GM21786 (cell line): ENCODE results near the gene TRAF3IP3.

Source experiments
- ATAC-seq: cut with Tn5 transposase; IDR thresholded peaks from one replicate; pipeline ENCODE4 v1.9.1; 2021; ENCODE audit not compliant: unreplicated experiment

Gene TRAF3IP3, protein sequence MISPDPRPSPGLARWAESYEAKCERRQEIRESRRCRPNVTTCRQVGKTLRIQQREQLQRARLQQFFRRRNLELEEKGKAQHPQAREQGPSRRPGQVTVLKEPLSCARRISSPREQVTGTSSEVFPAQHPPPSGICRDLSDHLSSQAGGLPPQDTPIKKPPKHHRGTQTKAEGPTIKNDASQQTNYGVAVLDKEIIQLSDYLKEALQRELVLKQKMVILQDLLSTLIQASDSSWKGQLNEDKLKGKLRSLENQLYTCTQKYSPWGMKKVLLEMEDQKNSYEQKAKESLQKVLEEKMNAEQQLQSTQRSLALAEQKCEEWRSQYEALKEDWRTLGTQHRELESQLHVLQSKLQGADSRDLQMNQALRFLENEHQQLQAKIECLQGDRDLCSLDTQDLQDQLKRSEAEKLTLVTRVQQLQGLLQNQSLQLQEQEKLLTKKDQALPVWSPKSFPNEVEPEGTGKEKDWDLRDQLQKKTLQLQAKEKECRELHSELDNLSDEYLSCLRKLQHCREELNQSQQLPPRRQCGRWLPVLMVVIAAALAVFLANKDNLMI

DNA sequence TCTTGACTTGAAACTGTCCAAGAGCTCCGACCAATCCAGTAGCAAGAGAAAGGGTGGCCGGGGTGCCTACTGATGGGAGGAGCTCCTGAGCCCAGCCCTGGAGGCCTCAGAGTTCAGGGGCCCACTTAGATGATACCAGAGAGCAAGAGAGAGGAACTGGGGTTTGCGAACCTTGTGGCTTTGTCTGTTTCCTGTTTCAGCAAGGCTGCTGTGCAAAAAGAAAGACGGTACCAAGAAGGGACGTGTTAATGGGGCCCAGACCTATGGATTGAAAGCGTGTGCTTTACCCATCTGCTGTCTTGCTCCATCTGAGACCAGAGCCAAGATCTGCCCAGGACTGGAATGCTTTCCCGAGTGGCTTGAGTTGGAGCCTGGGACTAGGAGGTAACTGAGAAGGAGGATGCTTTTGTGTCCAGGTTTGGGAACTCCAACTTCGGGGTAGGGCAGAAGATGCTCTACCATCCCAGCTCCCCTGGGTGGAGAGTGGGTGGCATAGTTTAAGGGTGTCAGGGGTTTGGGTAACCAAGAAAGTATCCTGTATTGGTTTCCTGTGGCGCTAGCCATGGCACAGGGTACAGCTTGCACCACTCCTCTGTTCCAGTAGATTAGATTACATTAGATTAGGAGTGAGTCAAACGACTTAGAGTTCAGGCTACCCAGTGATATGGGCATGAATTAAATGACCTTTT, at the start of gene TRAF3IP3:
Gene TRAF3IP3 (plus strand): TSS at position 128 of the 689 bp plus-strand sequence. CDS start 3,987 bp downstream, outside the sequence.
- peak; percentile 65 for ATAC-seq

DNA sequence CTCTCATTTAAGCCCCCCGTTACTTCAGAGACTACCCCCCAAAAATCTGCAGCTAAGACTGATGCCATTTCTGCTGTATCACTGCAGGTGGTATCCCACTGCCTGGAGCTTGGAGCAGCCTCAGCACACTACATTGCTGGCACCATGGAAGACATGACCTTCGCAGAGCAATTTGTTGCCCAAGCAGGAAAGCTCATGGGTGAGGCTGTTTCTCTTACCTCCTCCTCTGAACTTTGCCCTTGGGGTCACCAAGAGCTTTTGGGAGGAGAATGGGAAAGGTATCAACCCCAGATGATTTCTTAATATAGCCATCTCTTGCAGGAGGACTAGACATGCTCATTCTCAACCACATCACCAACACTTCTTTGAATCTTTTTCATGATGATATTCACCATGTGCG, 49.2 kb upstream of the TRAF3IP3 start:
- ATAC-seq, result no peak

DNA sequence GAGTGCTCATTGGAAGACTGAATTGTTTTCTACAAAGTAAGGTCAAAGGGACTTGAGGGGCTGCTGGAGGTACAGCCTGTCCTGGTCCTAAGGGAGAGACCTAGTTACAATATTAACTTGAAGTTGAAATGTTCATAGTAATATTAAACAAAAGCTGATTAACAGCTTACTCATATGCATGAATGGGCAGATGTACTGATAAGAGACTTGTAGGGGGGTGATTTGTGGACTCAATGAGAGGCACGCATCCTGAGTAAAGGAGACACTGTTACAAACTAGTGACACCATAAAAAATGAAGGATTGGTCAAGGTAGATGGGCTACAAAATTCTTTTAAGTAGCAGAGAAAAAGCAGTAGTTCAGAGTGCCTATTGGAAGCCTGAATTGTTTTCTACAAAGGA, 48.5 kb upstream of the TRAF3IP3 start:
- ATAC-seq, result no peak

DNA sequence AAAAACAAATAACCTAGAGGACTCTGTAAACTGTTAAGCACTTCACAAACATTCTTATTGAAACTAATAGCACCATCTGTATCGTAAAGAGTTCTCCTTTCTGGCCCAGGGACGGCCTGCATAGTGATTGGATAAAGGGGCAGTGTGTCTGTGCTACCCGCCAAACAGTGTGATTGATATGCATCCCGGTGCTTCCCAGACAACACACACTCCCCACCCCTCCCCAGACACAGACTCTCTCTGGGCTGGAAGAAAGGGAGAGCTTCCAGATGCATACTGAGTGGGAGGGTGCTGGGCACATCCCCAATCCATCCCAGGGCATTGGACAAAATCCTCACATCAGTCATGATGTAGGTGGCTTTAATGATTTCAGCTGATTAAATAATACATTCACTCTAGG, 47.6 kb upstream of the TRAF3IP3 start:
- ATAC-seq, result no peak

DNA sequence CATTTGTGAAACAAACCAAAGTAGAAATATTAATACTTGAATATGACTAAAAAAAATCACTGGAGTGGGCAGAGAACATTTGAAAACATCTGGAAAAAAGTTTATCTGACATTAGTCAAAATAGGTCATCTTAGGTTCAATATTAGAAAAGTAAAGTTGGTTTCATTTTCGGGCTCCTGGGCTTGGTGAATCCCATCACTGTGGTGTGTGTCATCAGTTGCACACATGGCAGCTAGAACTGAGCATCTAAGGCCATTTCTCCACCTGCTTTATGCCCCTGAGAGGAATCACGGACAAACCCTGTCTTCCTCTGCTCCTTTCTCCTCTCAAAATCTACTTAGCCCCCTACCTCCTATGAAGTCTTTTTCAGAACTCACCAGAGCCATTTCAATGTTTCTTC, 45.8 kb upstream of the TRAF3IP3 start:
- no peak for ATAC-seq

DNA sequence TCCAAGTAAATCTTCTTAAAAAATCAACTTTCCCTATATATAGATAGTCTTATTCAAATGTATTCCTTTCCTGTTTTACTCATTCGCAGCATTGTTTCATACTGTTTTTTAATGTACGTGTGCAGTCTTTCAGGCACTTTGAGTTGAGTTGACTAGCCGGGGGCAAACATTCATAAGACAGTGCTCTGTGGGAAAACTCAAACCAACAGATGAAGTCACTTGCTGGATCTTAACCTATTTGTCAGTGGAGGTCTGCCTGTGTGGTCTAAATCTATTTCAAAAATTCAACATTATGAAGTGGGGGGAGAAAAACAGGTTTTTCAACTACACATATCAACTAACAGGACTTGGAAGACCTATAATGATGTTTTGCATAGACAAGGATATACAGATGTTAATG, 45.0 kb upstream of the TRAF3IP3 start:
- no peak for ATAC-seq

DNA sequence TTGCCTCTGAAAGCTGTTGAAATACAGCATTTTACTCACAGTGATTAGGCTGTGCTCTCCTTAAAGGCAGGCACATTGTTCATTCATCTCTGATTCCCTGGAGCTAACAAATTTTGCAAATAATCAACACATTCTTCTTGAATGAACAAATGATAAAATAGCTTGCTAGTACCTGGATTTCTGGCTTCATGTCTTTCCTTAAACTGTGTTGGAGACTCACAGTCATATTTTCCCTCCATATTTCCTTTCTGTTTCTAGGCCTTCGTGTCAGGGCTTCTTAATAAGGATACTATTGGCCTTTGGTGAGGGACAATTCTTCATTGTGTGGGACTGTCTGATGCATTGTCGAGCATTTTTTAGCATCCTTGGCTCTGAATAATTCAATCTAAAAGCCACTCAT, 41.5 kb upstream of the TRAF3IP3 start:
- ATAC-seq, result no peak

DNA sequence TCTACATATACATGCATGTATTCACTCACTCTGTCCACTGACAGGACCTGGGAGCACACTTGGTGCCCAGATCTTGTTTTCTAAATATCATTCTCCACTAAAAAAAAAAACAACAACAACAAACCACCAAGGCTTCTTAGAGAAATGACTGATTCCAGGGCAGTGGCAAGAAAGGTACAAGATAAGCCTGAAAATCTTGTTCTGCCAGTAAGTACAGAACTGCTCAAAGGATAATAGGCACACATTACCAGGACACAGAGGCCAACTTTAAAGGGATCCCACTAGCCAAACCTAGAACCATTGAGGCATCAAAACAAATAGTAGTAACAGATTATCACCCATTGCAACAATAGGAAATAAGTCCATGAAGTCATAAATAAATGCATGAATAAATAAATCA, 40.5 kb upstream of the TRAF3IP3 start:
- no peak for ATAC-seq

DNA sequence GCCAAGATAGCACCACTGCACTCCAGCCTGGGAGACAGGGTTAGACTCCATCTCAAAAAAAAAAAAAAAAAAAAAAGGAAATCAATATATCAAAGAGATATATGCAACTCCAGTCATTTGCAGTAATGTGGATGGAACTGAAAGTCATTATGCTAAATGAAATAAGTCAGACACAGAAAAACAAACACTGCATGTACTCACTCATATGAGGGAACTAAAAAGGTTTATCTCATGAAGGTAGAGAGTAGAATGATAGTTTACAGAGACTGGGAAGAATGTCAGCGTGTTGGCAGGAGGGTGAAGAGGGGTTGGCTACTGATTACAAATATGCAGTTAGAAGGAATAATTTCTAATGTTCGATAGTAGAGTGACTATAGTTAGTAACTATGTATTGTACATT, 38.0 kb upstream of the TRAF3IP3 start:
- ATAC-seq, result no peak

DNA sequence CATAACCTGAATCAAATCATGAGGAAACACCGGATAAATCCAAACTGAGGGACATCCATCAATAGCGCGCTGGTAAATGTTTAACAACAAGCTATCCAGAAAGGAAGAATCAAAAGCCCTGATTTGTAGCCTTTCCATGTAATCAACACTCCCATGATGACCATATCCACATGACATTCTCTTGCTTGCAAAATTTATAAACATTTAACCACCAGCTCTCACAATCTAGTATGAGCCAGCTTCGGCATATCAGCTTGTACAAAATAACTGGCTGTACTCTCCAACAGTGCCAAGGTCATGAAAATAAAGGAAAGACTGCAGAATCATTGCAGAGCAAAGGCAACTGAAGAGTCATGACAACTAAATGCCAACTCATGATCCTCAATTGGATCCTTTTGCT, 35.5 kb upstream of the TRAF3IP3 start:
- no peak for ATAC-seq

DNA sequence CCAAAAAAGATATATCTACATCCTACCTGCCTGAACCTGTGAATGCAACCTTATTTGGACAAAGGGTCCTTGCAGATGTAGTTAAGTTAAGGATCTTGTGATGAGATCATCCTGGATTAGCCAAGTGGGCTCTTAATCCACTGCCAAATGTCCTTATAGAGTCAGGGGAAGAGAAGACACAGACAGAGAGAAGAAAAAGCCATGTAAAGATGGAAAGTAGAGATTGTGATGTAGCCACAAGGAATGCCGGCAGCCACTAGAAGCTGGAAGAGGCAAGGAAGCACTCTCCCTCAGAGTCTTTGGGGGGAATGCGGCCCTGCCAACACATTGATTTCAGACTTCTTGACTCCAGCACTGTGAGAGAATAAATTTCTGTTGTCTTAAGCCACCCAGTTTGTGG, 35.0 kb upstream of the TRAF3IP3 start:
- no peak for ATAC-seq

DNA sequence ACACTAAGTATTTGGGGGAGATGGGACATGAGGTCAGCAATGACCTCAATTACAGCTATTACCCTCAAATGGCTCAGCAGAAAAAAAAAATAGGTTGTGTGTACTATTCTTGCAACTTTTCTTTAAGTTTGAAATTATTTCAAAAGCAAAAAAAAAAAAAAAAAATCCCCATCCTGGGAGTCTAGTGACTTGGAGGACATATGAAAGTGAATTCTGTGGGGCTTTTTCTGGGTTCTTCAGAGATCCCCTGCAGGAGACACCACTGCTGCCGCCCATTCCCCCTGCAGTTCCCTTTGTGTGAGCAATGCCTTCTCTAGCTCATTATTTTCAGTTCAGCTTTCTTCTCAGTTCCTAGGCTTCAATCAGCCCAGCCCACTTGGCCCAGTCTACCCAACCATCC, 34.5 kb upstream of the TRAF3IP3 start:
- ATAC-seq, result no peak

DNA sequence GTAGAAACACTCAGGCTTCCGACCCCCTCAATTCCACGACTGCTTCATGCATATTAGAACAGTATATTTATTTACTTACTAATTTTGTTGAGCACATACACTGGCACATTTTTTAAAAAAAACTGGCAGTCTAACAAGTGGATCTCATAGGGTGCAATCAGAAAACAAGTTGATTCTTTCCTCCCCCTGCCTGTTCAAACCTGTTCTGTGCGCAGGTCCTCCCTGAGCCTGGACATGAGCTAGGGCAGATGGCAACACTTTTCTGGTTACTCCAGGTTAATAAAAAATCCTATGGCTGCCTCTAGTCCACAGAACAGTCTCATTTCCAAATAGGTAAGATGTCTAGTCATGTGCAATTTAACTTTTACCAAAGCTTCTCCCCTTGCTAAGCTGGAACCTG, 32.6 kb upstream of the TRAF3IP3 start:
- ATAC-seq, result no peak

DNA sequence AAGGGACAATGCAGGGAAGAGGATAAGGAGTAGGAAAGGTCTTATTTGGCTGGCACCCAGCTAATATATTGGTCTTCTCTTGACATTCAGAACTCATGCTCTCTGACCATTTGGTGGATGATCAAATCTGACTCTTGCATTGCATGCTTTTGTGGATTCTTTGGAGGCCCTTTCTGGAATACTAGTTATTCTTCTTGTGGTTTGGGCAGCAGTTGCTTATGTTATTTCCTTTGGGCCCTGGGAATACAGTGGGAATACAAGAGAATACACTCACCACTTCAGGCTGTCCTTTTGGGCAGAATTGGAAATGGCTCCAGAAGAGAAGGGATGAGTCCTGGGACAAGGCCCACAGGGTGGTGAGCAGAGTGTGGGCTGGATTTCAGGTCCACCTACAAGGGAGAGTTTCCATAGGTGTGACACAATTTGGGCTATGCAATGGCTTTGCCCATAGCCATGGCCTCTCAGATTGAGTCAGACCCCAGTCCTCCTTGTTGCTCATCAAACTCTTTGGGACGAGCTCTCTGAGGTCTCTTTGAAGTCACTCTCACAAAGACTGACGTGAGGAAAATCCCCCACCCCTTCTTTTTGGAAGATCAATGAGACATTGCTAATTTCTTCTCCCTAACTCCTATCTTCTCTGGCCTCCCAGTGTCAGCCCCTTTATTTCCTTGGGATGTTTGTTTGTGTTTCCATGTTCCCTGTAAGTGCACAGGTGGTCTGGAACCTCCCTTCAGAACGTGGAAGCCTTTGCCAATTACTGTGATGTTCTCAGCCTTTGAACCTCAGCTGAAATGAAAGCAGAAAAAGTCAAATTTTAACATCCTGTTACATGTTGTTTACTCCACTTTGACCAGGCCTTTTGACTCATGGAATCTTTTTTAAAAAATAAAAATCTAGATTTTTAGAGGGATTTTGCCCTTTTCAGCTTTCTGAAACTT, 31.8 kb upstream of the TRAF3IP3 start:
- ATAC-seq, result peak; percentile 54

DNA sequence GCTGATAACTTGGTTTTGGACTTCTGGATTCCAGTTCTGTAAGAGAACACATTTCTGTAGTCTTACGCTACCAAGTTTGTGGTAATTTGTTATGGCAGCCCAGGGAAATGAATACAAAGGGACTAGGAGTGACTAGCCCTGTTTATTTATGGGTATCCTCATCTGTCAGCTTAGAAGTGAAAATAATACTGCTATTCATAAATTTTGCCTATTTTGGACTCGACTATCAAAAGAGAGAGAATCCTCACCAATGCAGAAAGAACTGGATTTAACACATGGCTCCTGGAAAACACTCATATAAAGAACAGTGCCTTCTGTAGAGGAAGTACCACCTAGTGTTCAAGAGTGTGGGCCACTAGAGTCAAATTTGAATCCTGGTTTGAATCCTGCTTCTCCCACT, 28.6 kb upstream of the TRAF3IP3 start:
- no peak for ATAC-seq

DNA sequence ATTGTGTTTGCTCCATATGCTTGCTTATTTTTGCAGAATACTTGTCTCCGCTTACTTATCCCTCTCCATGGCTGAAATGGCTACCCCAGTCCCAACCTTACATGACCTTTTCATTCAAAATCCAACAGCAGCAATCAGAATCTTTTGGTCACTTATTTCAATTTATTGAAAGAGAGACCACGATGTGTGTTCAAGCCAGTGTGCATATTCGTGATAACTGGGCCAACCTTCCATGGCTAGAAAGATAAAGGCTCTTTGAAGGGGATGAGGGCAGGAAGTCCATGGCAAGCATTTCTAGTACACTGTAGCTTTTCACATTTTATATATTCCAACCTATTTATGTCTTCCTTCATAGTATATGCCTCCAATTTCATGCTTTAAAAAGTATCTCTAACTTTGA, 28.1 kb upstream of the TRAF3IP3 start:
- no peak for ATAC-seq

DNA sequence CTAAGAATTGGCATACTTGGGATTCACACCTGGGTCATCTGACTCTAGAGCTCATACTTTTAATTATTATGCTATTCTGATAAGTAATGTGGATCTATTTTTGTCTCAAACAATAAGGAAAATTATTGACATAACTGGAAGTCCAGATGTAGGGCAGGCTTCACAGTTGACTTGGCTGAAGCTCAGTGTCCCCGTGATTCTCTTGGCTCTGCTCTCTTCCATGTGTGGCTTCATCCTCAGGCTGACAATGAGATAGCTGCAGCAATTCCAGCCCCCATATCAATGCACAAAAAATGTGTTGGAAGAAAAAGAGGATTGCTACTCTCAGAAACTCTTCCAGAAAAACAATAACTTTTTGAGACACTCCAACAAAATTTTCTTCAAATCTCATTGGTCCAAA, 27.4 kb upstream of the TRAF3IP3 start:
- ATAC-seq, result no peak

DNA sequence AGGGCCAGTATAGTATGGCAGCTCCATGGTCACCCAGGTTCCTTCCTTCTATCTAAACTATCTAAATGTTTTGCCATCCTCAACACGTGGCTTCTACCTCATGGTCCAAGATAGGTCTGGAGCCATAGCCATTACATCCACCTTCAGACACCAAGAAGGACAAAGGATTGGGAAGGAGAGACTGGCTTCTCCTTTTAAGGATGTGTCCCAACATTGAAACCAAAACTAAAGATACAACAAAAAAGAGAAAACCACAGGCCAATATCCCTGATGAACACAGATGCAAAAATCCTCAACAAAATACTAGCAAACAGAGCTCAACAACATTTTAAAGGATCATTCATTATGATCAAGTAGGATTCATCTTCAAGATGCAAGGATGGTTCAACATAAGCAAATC, 26.4 kb upstream of the TRAF3IP3 start:
- no peak for ATAC-seq

DNA sequence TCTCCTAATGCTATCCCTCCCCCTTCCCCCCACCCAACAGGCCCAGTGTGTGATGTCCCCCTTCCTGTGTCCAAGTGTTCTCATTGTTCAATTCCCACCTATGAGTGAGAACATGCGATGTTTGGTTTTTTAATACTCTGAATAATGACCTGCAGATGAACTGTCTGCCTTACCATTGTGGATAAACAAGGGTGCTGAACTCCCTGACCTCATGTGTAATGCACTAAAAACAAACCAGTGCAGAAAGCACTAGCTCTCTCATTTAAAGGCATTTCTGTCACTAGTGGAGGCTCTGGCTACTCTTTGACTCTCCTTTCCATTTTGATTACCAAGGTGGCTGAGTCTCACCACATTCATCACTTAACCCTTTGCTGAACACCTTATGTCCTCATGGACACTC, 23.1 kb upstream of the TRAF3IP3 start:
- no peak for ATAC-seq

DNA sequence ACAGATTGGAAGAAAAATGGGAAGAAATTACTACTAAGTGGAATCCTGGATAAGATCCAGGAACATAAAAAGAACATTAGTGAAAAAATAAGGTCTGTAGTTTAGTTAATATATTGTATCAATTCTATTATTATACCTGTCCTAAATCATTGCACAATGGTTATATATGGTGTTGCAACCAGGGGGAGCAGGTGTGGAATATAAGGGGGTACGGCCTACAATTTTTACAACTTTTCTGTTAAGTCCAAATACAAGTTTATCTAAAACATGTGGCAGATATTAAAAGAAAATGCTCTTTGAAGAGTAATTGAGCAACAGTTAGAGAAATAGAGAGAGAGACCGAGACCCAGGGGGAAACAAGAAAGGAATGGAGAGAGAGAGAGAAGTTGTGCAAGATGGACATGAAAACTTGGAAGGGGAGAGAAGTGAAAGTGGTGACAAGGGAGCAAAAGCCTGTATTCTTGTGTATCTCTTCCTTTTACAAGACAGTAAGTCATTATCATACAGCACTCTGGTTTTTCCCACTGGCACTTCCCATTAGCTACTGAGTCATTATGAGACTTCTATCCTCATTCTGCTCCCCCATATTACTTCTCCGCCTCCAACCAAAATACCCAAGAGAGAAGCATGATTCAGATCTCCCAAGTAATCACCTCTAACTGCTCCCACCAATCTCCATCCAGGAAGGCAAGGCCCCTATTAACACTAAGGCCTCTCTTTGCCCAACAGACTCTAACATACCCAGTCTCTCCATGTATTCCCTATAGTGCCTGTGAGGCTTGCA, 22.3 kb upstream of the TRAF3IP3 start:
- ATAC-seq, result no peak
